ENCODE data around the gene RPS6KB2.

The RPS6KB2 gene

GRCh38 chr11:67457453-67457852 lies 29.2 kb downstream of the RPS6KB2 start:
- no peak for DNase-seq (ENCODE audit: low read depth)
- H3K4me3 ChIP-seq (ENCODE audit: low read depth, low read length), result no peak overlapping the region
- TF ChIP-seq POLR2A (IDR thresholded peaks at IDR 0.05; ENCODE audit: extremely low read depth, insufficient read length) (no peak), MAX (IDR thresholded peaks at IDR 0.05; ENCODE audit: low read depth, low read length) (no peak), MYC (IDR thresholded peaks at IDR 0.05; ENCODE audit: low read depth, low read length) (no peak)
- TF ChIP-seq, protein P1, sequence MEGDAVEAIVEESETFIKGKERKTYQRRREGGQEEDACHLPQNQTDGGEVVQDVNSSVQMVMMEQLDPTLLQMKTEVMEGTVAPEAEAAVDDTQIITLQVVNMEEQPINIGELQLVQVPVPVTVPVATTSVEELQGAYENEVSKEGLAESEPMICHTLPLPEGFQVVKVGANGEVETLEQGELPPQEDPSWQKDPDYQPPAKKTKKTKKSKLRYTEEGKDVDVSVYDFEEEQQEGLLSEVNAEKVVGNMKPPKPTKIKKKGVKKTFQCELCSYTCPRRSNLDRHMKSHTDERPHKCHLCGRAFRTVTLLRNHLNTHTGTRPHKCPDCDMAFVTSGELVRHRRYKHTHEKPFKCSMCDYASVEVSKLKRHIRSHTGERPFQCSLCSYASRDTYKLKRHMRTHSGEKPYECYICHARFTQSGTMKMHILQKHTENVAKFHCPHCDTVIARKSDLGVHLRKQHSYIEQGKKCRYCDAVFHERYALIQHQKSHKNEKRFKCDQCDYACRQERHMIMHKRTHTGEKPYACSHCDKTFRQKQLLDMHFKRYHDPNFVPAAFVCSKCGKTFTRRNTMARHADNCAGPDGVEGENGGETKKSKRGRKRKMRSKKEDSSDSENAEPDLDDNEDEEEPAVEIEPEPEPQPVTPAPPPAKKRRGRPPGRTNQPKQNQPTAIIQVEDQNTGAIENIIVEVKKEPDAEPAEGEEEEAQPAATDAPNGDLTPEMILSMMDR (IDR thresholded peaks at IDR 0.05; ENCODE audit: low read depth, low read length), result no peak

DNA sequence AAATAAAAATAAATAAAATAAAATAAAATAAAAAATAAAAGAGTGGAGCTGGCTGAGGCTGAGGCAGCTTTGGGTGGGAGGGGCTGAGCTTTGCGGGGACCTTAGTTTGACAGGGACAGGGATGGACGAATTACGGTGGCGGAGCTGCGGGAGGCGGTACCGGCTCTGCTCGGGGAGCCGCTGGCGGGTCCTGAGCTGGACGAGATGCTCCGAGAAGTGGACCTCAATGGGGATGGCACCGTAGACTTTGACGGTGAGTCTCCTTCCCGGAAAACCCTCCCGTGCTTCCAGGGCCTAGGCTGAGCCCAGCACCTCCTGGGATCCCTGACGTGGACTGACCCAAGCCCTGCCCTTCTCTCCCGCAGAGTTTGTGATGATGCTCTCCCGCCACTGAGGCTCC lies 30.0 kb downstream of the RPS6KB2 start:
- TF ChIP-seq, protein P1 (IDR thresholded peaks at IDR 0.05; ENCODE audit: low read depth, low read length), result no peak
- TF ChIP-seq POLR2A (IDR thresholded peaks at IDR 0.05; ENCODE audit: extremely low read depth, insufficient read length) (no peak), MYC (IDR thresholded peaks at IDR 0.05; ENCODE audit: low read depth, low read length) (no peak), MAX (IDR thresholded peaks at IDR 0.05; ENCODE audit: low read depth, low read length) (no peak)
- DNase-seq (ENCODE audit: low read depth), result no peak

DNA sequence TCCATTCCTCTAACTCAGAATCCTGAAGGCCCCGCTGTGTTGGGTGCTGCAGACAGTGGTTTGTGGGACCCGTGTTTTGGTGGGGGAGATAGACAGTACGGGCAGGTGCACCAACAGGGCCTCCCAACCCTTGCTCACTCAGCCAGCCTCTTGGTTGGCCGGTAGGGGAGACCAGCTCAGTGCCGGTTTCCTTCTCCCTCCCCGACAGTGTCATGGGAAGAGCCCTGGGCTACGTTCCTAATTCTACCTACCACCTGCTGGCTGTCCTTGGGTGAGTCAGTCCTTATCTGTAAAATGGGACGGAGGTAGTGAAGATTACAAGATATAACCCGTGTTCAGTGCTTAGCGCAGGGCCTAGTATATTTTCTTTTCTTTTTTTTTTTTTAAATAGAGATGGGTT lies 34.9 kb downstream of the RPS6KB2 start:
- TF ChIP-seq MAX (IDR thresholded peaks at IDR 0.05; ENCODE audit: low read depth, low read length) (no peak), MYC (IDR thresholded peaks at IDR 0.05; ENCODE audit: low read depth, low read length) (no peak), POLR2A (IDR thresholded peaks at IDR 0.05; ENCODE audit: extremely low read depth, insufficient read length) (no peak)
- TF ChIP-seq, protein P1 (IDR thresholded peaks at IDR 0.05; ENCODE audit: low read depth, low read length), result no peak
- DNase-seq (ENCODE audit: low read depth), result no peak
- H3K4me3 ChIP-seq (ENCODE audit: low read depth, low read length), result no peak overlapping the region

More for the DNA sequence above, 30.0 kb downstream of the RPS6KB2 start:
- no peak overlapping the region for H3K4me3 ChIP-seq (ENCODE audit: low read depth, low read length)

DNA sequence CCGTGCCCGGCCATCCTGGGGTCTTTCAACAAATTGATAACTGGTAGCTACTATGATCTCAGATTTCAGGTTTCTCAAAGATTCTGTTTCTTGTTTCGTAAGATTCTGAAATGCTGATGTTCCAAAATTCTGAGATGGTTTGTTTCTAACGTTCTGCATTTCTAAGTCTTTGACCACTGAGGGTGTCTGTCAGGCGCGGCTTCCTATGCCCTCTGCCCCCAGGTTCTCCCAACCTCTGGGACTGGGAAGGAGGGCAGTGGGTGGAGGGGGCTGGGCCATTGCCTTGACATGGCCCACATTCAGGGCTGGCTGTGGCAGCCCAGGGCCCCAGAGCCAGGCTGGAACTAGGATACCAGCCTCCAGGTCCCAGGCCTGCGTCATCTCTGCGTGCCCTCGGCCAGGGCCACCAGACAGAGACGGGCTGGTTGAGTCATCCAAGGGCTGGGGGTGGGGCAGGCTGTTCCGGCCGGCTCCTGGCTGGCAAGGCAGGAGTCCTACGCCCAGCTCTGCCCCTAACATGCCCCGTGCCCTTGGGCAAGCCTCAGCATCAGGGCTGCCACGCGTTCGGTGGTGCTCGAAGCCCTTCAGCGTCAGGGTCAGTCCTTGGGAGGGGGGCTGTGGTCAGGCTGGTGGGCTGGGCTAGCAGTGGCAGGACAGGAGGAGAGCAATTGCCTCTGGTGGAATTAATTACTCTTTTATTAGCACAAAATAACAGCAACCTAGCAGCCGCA lies 35.6 kb downstream of the RPS6KB2 start:
- TF ChIP-seq MAX (IDR thresholded peaks at IDR 0.05; ENCODE audit: low read depth, low read length), result peak; percentile 67
- TF ChIP-seq POLR2A (IDR thresholded peaks at IDR 0.05; ENCODE audit: extremely low read depth, insufficient read length), result peak; percentile 40
- TF ChIP-seq MYC (IDR thresholded peaks at IDR 0.05; ENCODE audit: low read depth, low read length), result peak; percentile 79
- TF ChIP-seq, protein P1 (IDR thresholded peaks at IDR 0.05; ENCODE audit: low read depth, low read length), result no peak
- DNase-seq (ENCODE audit: low read depth), result peak; percentile 90
- peak overlapping the region; percentile 59 for H3K4me3 ChIP-seq (ENCODE audit: low read depth, low read length)

GRCh38 chr11:67464411-67465188 lies 36.3 kb downstream of the RPS6KB2 start:
- H3K4me3 ChIP-seq (ENCODE audit: low read depth, low read length), result peak overlapping the region; percentile 83
- peak; percentile 70 for TF ChIP-seq MAX (IDR thresholded peaks at IDR 0.05; ENCODE audit: low read depth, low read length)
- TF ChIP-seq, protein P1 (IDR thresholded peaks at IDR 0.05; ENCODE audit: low read depth, low read length), result no peak
- TF ChIP-seq MYC (IDR thresholded peaks at IDR 0.05; ENCODE audit: low read depth, low read length), result peak; percentile 47; the same call in 1 of the 2 replicates
- peak; percentile 85 for TF ChIP-seq POLR2A (IDR thresholded peaks at IDR 0.05; ENCODE audit: extremely low read depth, insufficient read length)
- DNase-seq (ENCODE audit: low read depth), result peak; percentile 93

All from NB4 (cell line).